Fibroblast of mammary gland (primary cell): ENCODE data around the gene CFAP300.

ENCODE experiments used
- DNase-seq: peaks from one replicate; pipeline ENCODE4 v3.0.0-alpha.2; 2010; ENCODE audit warnings: low read depth
- H3K4me3 ChIP-seq: 2 replicates; pipeline ENCODE4 v1.5.1; 2011; ENCODE audit warnings: low read depth, mild to moderate bottlenecking, low read length, moderate library complexity; ENCODE audit not compliant: control insufficient read depth
- CTCF ChIP-seq: conservative IDR thresholded peaks from 2 replicates; pipeline ENCODE4 v1.5.1; 2011; ENCODE audit warnings: low read depth, low read length, inconsistent platforms; ENCODE audit not compliant: control insufficient read depth, insufficient read depth

The CFAP300 gene

GRCh38 chr11:102119997-102120396, 72.8 kb downstream of the CFAP300 start:
- no peak overlapping the region for H3K4me3 ChIP-seq
- peak; percentile 61 for DNase-seq
- no peak for TF ChIP-seq CTCF

- peak; percentile 40 for DNase-seq
- no peak overlapping the region for H3K4me3 ChIP-seq
- TF ChIP-seq CTCF, result no peak
Measured at GRCh38 chr11:102120437-102120973, 73.3 kb downstream of the CFAP300 start.

- DNase-seq, result no peak
- no peak overlapping the region for H3K4me3 ChIP-seq
- TF ChIP-seq CTCF, result no peak
Measured at GRCh38 chr11:102121329-102121728, 74.1 kb downstream of the CFAP300 start.
